Fibroblast of peridontal ligament (primary cell): ENCODE data around the gene NDUFB7.

ENCODE experiments used
- DNase-seq: peaks from one replicate; pipeline ENCODE4 v3.0.0-alpha.2; 2010; ENCODE audit errors: extremely low read depth

NDUFB7 gene

DNA sequence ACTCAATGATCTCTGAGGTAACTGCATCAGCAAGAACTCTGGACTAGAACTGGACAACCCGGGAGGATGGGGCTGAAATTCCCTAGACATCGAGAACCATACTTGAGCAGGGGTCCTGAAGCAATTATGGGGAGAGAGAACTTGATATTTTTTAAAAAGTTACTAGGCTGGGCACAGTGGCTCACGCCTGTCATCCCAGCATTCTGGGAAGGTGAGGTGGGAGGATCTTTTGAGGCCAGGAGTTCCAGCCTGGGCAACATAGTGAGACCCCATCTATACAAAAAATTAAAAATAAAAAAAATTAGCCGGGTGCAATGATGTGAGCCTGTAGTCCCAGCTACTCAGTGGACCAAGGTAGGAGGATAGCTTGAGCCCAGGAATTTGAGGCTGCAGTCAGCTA lies 51.3 kb downstream of the NDUFB7 start:
- DNase-seq = no peak

DNA sequence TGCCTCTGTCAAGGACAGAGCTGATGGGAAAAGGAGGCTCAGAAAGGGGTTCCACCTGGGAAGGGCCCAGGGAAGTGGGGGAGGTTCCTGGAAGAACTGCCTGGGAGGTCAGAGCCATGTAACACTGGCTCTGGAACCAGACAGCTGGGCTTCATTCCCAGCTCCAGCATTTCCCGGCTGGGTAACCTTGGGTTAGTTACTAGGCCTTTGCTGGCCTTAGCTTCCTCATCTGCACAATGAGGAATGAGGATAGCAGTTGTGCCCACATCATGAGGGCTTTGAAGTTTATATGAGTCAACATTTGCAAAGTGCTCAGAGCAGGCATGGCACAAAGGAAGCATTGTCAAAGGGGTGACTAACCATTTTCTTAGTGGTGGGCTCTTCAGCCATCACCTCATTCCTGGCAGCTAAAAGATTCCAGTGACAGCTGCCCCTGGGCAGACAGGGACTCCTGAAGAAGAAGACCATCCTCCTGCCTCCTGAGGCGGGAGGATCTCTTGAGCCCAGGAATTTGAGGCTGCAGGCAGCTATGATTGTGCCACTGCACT lies 51.9 kb downstream of the NDUFB7 start:
- peak; percentile 64 for DNase-seq

- DNase-seq = no peak
Measured at GRCh38 chr19:14519245-14519859, 52.5 kb downstream of the NDUFB7 start.

GRCh38 chr19:14517840-14518505 lies 53.9 kb downstream of the NDUFB7 start, which contains the start of gene DNAJB1:
Gene DNAJB1, minus strand, starts transcription at chr19:14518397. Its CDS starts 48 bp downstream, at chr19:14518349.
- peak; percentile 64 for DNase-seq

DNA sequence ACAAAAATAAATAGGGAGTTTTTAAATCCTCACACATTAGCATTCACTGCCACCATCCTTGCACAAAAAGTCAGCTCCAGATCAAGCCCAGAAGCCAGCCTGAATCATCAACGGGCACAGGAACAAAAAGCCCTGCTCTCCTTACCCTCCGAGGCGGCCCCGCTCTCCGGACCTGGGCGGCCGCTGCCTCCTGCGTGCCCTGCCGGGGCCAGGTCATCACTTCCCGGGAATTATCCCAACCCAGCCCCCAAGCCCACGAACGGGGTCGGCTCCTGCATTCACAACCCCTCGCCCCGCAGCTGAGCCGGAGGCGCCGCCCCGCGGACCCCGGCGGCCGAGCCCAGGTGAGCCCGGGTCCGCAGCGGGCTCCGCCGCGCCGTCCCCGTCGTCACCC lies 54.4 kb downstream of the NDUFB7 start:
- DNase-seq = peak; percentile 33

GRCh38 chr19:14516746-14517438 lies 55.0 kb downstream of the NDUFB7 start:
- DNase-seq = no peak
